GM23338 (cell line): ENCODE results near the gene IRAK2. TPM values are rescaled to one million over a fixed set of nuclear protein-coding genes. Genes with fewer than 3 reads are reported as not detected.

Experiments used
- ATAC-seq: fragments of 200-7000 bp; cut with Tn5 transposase; 3 replicates; pipeline ENCODE4 v1.9.1; 2020
- DNase-seq: peaks from one replicate; pipeline ENCODE4 v3.0.0-alpha.2; 2015; ENCODE audit warnings: low spot score
- H2AFZ ChIP-seq: fragments of 200-600 bp; sonication (generic); 2 replicates; pipeline ENCODE4 v1.8.0; 2016; ENCODE audit warnings: antibody characterized with exemption, mild to moderate bottlenecking, moderate library complexity
- H3F3A ChIP-seq: fragments of 200-600 bp; sonication (generic); replicated peaks from 2 replicates; pipeline ENCODE4 v1.8.0; 2017; ENCODE audit warnings: antibody characterized with exemption, mixed run types, low read depth
- H3K27ac ChIP-seq: fragments of 200-600 bp; sonication (generic); 2 replicates; pipeline ENCODE4 v1.6.1; 2016; ENCODE audit warnings: low read depth
- H3K27me3 ChIP-seq: fragments of 200-600 bp; sonication (generic); 2 replicates; pipeline ENCODE4 v1.8.0; 2016; ENCODE audit warnings: mild to moderate bottlenecking, mixed run types, moderate library complexity; ENCODE audit not compliant: insufficient read depth
- H3K36me3 ChIP-seq: fragments of 200-600 bp; sonication (generic); 2 replicates; pipeline ENCODE4 v1.8.0; 2016; ENCODE audit warnings: mild to moderate bottlenecking; ENCODE audit not compliant: insufficient read depth
- H3K4me1 ChIP-seq: fragments of 200-600 bp; sonication (generic); 2 replicates; pipeline ENCODE4 v1.8.0; 2016; ENCODE audit warnings: mild to moderate bottlenecking, moderate library complexity; ENCODE audit not compliant: insufficient read depth
- H3K4me2 ChIP-seq: fragments of 200-600 bp; sonication (generic); 2 replicates; pipeline ENCODE4 v1.7.1; 2017; ENCODE audit warnings: mixed run types
- H3K4me3 ChIP-seq: fragments of 200-600 bp; sonication (generic); 2 replicates; pipeline ENCODE4 v1.6.1; 2016; ENCODE audit warnings: mixed run types
- H3K79me2 ChIP-seq: fragments of 200-600 bp; sonication (generic); replicated peaks from 2 replicates; pipeline ENCODE4 v1.8.0; 2017; ENCODE audit warnings: mild to moderate bottlenecking; ENCODE audit not compliant: insufficient read depth
- H3K9me2 ChIP-seq: fragments of 200-600 bp; sonication (generic); 2 replicates; pipeline ENCODE4 v1.8.0; 2017; ENCODE audit not compliant: insufficient read depth
- H4K20me1 ChIP-seq: fragments of 200-600 bp; sonication (generic); replicated peaks from 2 replicates; pipeline ENCODE4 v1.8.0; 2017; ENCODE audit warnings: mild to moderate bottlenecking; ENCODE audit not compliant: insufficient read depth
- H3K27ac Mint-ChIP-seq: 2 replicates; pipeline ENCODE4 v1.8.0; 2020; ENCODE audit warnings: inconsistent platforms, mild to moderate bottlenecking, moderate library complexity, mixed read lengths
- H3K27me3 Mint-ChIP-seq: 3 replicates; pipeline ENCODE4 v1.8.0; 2022; ENCODE audit warnings: low read depth, mild to moderate bottlenecking, moderate library complexity, mixed read lengths, inconsistent platforms; ENCODE audit not compliant: insufficient read depth, poor library complexity
- H3K36me3 Mint-ChIP-seq: 3 replicates; pipeline ENCODE4 v1.8.0; 2021; ENCODE audit warnings: low read depth, mild to moderate bottlenecking, inconsistent platforms, moderate library complexity, mixed read lengths
- H3K4me1 Mint-ChIP-seq: 3 replicates; pipeline ENCODE4 v1.8.0; 2020; ENCODE audit warnings: mild to moderate bottlenecking, inconsistent platforms, mixed read lengths
- H3K4me3 Mint-ChIP-seq: 3 replicates; pipeline ENCODE4 v1.8.0; 2021; ENCODE audit warnings: moderate library complexity, mild to moderate bottlenecking, inconsistent platforms, mixed read lengths
- H3K9me3 Mint-ChIP-seq: 3 replicates; pipeline ENCODE4 v1.8.0; 2020; ENCODE audit warnings: moderate library complexity, mild to moderate bottlenecking, inconsistent platforms, mixed read lengths
- CREB1 ChIP-seq: fragments of 250-450 bp; sonication (Bioruptor Pico); IDR thresholded peaks from 2 replicates; pipeline ENCODE4 v1.5.0; 2020; ENCODE audit warnings: low read depth, mild to moderate bottlenecking, moderate library complexity
- JUNB ChIP-seq: IDR thresholded peaks from one replicate; pipeline ENCODE4 v1.6.1; 2016; ENCODE audit warnings: antibody characterized with exemption; ENCODE audit not compliant: unreplicated experiment
- NANOG ChIP-seq: IDR thresholded peaks from 2 replicates; pipeline ENCODE4 v1.6.1; 2016; ENCODE audit warnings: antibody characterized with exemption, borderline replicate concordance
- POLR2AphosphoS5 ChIP-seq: IDR thresholded peaks from 2 replicates; pipeline ENCODE4 v1.6.1; 2016; ENCODE audit warnings: antibody characterized with exemption, low read depth
- STAT1 ChIP-seq: IDR thresholded peaks from one replicate; pipeline ENCODE4 v1.6.1; 2016; ENCODE audit warnings: antibody characterized with exemption; ENCODE audit not compliant: unreplicated experiment
- ZNF114 ChIP-seq: fragments of 250-450 bp; sonication (Bioruptor Pico); IDR thresholded peaks from 2 replicates; pipeline ENCODE4 v1.5.0; 2020; ENCODE audit warnings: mild to moderate bottlenecking, moderate library complexity
- polyA plus RNA-seq: library from polyadenylated mRNA; unstranded; fragments of >200 nt; fragmentation: Nextera tagmentation; extraction: Ambion mirVana; gene quantifications from 2 replicates; pipeline ENCODE4 v1.2.1, GENCODE V29; 2016
- total RNA-seq: library from RNA; depleted of rRNA; stranded (reverse); fragments of >200 nt; shearing (Covaris generic); gene quantifications from 2 replicates; pipeline ENCODE4 v1.2.3, GENCODE V29; 2014
- TF ChIP-seq, protein P1 (sequence below): IDR thresholded peaks from one replicate; pipeline ENCODE4 v1.6.1; 2018; ENCODE audit warnings: antibody characterized with exemption; ENCODE audit not compliant: unreplicated experiment
- TF ChIP-seq, protein P2 (sequence below): IDR thresholded peaks from 2 replicates; pipeline ENCODE4 v1.6.1; 2016; ENCODE audit warnings: antibody characterized with exemption
- TF ChIP-seq, protein P3 (sequence below): fragments of 250-450 bp; sonication (Bioruptor Pico); IDR thresholded peaks from 2 replicates; pipeline ENCODE4 v1.5.0; 2020; ENCODE audit warnings: mild to moderate bottlenecking, moderate library complexity

IRAK2 gene
- total and polyA plus RNA-seq, 2 experiments from 2014 or later, result 0.37 to 1.4 TPM

DNA sequence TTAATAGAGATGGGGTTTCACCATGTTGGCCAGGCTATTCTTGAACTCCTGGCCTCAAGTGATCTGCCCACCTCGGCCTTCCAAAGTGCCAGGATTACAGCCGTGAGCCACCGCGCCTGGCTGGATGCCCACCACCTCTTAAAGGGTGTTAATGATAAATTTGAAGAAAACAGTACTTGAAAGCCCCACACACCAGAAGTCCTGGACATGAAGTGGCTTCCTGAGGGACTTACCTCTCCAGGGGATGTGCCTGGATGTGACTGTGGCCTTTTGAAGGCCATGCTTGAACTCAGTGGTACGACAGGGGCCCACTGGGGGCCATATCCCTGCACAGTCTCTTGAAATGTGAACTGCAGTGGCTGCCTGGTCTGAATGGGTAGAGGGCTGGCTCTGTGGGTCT is 18.2 kb downstream of the IRAK2 start:
- no peaks in the 10 kb centered on the region; the same call in 2 of the 3 replicates for H3K9me3 Mint-ChIP-seq
- Histone ChIP-seq H3K4me3 (no peak overlapping the region), H4K20me1 (no peaks in the 10 kb centered on the region), H3K79me2 (no peaks in the 10 kb centered on the region), H3K4me1 (peaks cover 4% of the 10 kb centered on the region; the same call in 1 of the 2 replicates), H3K9me2 (no peaks in the 10 kb centered on the region), H3K27ac (no peak overlapping the region), H3F3A (no peaks in the 10 kb centered on the region), H3K27me3 (no peaks in the 10 kb centered on the region), H3K4me2 (no peak overlapping the region), H2AFZ (no peak overlapping the region), H3K36me3 (no peaks in the 10 kb centered on the region)
- DNase-seq (no peak), ATAC-seq (no peak)
- H3K27me3 Mint-ChIP-seq, result peaks cover 2% of the 10 kb centered on the region
- TF ChIP-seq, protein P1, sequence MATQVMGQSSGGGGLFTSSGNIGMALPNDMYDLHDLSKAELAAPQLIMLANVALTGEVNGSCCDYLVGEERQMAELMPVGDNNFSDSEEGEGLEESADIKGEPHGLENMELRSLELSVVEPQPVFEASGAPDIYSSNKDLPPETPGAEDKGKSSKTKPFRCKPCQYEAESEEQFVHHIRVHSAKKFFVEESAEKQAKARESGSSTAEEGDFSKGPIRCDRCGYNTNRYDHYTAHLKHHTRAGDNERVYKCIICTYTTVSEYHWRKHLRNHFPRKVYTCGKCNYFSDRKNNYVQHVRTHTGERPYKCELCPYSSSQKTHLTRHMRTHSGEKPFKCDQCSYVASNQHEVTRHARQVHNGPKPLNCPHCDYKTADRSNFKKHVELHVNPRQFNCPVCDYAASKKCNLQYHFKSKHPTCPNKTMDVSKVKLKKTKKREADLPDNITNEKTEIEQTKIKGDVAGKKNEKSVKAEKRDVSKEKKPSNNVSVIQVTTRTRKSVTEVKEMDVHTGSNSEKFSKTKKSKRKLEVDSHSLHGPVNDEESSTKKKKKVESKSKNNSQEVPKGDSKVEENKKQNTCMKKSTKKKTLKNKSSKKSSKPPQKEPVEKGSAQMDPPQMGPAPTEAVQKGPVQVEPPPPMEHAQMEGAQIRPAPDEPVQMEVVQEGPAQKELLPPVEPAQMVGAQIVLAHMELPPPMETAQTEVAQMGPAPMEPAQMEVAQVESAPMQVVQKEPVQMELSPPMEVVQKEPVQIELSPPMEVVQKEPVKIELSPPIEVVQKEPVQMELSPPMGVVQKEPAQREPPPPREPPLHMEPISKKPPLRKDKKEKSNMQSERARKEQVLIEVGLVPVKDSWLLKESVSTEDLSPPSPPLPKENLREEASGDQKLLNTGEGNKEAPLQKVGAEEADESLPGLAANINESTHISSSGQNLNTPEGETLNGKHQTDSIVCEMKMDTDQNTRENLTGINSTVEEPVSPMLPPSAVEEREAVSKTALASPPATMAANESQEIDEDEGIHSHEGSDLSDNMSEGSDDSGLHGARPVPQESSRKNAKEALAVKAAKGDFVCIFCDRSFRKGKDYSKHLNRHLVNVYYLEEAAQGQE, result no peak
- TF ChIP-seq JUNB (no peak), POLR2AphosphoS5 (no peak), ZNF114 (CRISPR knock-in tag) (no peak), NANOG (no peak), STAT1 (no peak), CREB1 (CRISPR knock-in tag) (no peak)
- TF ChIP-seq, protein P2, sequence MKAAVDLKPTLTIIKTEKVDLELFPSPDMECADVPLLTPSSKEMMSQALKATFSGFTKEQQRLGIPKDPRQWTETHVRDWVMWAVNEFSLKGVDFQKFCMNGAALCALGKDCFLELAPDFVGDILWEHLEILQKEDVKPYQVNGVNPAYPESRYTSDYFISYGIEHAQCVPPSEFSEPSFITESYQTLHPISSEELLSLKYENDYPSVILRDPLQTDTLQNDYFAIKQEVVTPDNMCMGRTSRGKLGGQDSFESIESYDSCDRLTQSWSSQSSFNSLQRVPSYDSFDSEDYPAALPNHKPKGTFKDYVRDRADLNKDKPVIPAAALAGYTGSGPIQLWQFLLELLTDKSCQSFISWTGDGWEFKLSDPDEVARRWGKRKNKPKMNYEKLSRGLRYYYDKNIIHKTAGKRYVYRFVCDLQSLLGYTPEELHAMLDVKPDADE, result no peak
- TF ChIP-seq, protein P3, sequence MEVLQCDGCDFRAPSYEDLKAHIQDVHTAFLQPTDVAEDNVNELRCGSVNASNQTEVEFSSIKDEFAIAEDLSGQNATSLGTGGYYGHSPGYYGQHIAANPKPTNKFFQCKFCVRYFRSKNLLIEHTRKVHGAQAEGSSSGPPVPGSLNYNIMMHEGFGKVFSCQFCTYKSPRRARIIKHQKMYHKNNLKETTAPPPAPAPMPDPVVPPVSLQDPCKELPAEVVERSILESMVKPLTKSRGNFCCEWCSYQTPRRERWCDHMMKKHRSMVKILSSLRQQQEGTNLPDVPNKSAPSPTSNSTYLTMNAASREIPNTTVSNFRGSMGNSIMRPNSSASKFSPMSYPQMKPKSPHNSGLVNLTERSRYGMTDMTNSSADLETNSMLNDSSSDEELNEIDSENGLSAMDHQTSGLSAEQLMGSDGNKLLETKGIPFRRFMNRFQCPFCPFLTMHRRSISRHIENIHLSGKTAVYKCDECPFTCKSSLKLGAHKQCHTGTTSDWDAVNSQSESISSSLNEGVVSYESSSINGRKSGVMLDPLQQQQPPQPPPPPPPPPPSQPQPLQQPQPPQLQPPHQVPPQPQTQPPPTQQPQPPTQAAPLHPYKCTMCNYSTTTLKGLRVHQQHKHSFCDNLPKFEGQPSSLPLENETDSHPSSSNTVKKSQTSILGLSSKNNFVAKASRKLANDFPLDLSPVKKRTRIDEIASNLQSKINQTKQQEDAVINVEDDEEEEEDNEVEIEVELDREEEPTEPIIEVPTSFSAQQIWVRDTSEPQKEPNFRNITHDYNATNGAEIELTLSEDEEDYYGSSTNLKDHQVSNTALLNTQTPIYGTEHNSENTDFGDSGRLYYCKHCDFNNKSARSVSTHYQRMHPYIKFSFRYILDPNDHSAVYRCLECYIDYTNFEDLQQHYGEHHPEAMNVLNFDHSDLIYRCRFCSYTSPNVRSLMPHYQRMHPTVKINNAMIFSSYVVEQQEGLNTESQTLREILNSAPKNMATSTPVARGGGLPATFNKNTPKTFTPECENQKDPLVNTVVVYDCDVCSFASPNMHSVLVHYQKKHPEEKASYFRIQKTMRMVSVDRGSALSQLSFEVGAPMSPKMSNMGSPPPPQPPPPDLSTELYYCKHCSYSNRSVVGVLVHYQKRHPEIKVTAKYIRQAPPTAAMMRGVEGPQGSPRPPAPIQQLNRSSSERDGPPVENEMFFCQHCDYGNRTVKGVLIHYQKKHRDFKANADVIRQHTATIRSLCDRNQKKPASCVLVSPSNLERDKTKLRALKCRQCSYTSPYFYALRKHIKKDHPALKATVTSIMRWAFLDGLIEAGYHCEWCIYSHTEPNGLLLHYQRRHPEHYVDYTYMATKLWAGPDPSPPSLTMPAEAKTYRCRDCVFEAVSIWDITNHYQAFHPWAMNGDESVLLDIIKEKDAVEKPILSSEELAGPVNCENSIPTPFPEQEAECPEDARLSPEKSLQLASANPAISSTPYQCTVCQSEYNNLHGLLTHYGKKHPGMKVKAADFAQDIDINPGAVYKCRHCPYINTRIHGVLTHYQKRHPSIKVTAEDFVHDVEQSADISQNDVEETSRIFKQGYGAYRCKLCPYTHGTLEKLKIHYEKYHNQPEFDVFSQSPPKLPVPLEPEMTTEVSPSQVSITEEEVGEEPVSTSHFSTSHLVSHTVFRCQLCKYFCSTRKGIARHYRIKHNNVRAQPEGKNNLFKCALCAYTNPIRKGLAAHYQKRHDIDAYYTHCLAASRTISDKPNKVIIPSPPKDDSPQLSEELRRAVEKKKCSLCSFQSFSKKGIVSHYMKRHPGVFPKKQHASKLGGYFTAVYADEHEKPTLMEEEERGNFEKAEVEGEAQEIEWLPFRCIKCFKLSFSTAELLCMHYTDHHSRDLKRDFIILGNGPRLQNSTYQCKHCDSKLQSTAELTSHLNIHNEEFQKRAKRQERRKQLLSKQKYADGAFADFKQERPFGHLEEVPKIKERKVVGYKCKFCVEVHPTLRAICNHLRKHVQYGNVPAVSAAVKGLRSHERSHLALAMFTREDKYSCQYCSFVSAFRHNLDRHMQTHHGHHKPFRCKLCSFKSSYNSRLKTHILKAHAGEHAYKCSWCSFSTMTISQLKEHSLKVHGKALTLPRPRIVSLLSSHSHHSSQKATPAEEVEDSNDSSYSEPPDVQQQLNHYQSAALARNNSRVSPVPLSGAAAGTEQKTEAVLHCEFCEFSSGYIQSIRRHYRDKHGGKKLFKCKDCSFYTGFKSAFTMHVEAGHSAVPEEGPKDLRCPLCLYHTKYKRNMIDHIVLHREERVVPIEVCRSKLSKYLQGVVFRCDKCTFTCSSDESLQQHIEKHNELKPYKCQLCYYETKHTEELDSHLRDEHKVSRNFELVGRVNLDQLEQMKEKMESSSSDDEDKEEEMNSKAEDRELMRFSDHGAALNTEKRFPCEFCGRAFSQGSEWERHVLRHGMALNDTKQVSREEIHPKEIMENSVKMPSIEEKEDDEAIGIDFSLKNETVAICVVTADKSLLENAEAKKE (CRISPR knock-in tag), result no peak
- H3K27ac Mint-ChIP-seq, result no peak overlapping the region
- peaks cover 11% of the 10 kb centered on the region for H3K4me1 Mint-ChIP-seq
- H3K36me3 Mint-ChIP-seq, result no peaks in the 10 kb centered on the region
- no peak overlapping the region for H3K4me3 Mint-ChIP-seq
